Lower lobe of right lung (tissue), 2 donors: Measurements from ENCODE around the gene AFDN. TPM values are rescaled to one million over a fixed set of nuclear protein-coding genes. Genes with fewer than 3 reads are reported as not detected.

Source experiments
- ATAC-seq, 2 donors: fragments of 200-7000 bp; cut with Tn5 transposase; one replicate each; pipeline ENCODE4 v1.9.1; 2020 to 2022; ENCODE audit warnings: mild to moderate bottlenecking in 2 of 2, moderate library complexity in 2 of 2
- DNase-seq: peaks from one replicate; pipeline ENCODE4 v3.0.0-alpha.2; 2020
- H3K27ac ChIP-seq: fragments of 200-600 bp; one replicate; pipeline ENCODE4 v1.8.0; 2022
- H3K27me3 ChIP-seq: fragments of 200-600 bp; one replicate; pipeline ENCODE4 v1.8.0; 2022; ENCODE audit warnings: low read depth
- H3K36me3 ChIP-seq: fragments of 200-600 bp; one replicate; pipeline ENCODE4 v1.8.0; 2022; ENCODE audit warnings: mild to moderate bottlenecking
- H3K4me1 ChIP-seq: fragments of 200-600 bp; one replicate; pipeline ENCODE4 v1.8.0; 2022
- H3K4me3 ChIP-seq: fragments of 200-600 bp; one replicate; pipeline ENCODE4 v1.8.0; 2022; ENCODE audit warnings: mild to moderate bottlenecking
- H3K9me3 ChIP-seq: fragments of 200-600 bp; one replicate; pipeline ENCODE4 v1.8.0; 2022
- intact Hi-C: fragments of 100-400 bp; cut with DNase I; formaldehyde crosslinking; loops from one replicate; pipeline ENCODE4 v1.11.0; 2022
- total RNA-seq: library from RNA; stranded (reverse); fragmentation: NEBNext Ultra II Directional; extraction: Animal tissue kit (Norgen Biotek cat#: 25700); gene quantifications from one replicate; pipeline ENCODE4 v1.2.1, GENCODE V29; 2021
- TF ChIP-seq, protein P1 (sequence below): fragments of 200-600 bp; IDR thresholded peaks from one replicate; pipeline ENCODE4 v1.8.0; 2022; ENCODE audit warnings: antibody characterized with exemption, mild to moderate bottlenecking
- donor health status: DM: no; HTN: yes; CAD: no; lungs with severe emphysema.

Gene AFDN
- total RNA-seq, 1 donor from 2014 or later: 167 TPM

DNA sequence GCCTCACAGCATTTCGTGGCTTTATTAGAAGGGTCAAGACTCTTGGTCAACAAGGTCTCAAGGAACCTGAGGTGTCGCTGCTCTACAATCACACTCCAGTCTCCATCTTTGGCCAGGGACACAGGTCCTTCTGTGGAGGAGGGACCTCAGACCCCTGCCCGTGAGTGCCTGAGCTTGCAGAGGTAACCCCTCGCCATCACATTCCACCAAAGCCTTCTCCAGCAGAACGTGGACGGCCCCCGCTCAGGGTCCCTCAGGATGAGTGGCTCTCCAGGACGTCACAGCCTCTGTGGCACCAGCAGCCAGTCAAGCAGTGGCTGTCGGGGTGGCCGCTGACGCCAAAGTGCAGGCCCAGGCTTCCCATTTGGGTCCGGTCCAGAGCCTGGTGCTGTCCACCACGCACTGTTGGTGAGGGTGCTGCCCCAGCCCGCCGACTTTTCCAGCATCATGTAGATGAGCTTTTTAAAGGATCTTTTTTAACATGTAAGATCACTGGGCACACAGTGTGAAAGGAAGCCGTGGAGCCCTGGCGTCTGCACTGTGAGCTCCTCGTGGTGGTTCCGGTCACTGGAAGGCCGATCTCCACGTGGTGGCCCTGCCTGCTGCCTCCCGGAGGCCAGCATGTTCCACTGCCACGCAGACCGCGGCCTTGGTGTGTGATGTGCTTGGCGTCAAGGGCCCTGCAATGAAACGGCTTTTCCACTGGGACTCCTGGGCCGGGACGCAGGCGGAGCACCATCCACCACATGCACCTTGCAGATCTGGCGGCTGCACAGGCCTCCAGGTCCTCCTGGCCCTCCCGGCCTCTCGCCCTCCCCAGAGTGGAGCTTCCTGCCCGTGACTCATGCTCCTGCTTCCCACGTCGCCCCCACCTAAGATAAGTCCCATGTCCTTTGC, 162.5 kb downstream of the AFDN start:
- DNase-seq (no peak), ATAC-seq (no peak)
- Histone ChIP-seq H3K27me3 (no peaks in the 10 kb centered on the region), H3K4me1 (no peaks in the 10 kb centered on the region), H3K36me3 (no peaks in the 10 kb centered on the region), H3K9me3 (no peaks in the 10 kb centered on the region), H3K27ac (no peak overlapping the region), H3K4me3 (no peak overlapping the region)
- intact Hi-C loops: no loop called here
- TF ChIP-seq, protein P1, sequence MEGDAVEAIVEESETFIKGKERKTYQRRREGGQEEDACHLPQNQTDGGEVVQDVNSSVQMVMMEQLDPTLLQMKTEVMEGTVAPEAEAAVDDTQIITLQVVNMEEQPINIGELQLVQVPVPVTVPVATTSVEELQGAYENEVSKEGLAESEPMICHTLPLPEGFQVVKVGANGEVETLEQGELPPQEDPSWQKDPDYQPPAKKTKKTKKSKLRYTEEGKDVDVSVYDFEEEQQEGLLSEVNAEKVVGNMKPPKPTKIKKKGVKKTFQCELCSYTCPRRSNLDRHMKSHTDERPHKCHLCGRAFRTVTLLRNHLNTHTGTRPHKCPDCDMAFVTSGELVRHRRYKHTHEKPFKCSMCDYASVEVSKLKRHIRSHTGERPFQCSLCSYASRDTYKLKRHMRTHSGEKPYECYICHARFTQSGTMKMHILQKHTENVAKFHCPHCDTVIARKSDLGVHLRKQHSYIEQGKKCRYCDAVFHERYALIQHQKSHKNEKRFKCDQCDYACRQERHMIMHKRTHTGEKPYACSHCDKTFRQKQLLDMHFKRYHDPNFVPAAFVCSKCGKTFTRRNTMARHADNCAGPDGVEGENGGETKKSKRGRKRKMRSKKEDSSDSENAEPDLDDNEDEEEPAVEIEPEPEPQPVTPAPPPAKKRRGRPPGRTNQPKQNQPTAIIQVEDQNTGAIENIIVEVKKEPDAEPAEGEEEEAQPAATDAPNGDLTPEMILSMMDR: no peak

DNA sequence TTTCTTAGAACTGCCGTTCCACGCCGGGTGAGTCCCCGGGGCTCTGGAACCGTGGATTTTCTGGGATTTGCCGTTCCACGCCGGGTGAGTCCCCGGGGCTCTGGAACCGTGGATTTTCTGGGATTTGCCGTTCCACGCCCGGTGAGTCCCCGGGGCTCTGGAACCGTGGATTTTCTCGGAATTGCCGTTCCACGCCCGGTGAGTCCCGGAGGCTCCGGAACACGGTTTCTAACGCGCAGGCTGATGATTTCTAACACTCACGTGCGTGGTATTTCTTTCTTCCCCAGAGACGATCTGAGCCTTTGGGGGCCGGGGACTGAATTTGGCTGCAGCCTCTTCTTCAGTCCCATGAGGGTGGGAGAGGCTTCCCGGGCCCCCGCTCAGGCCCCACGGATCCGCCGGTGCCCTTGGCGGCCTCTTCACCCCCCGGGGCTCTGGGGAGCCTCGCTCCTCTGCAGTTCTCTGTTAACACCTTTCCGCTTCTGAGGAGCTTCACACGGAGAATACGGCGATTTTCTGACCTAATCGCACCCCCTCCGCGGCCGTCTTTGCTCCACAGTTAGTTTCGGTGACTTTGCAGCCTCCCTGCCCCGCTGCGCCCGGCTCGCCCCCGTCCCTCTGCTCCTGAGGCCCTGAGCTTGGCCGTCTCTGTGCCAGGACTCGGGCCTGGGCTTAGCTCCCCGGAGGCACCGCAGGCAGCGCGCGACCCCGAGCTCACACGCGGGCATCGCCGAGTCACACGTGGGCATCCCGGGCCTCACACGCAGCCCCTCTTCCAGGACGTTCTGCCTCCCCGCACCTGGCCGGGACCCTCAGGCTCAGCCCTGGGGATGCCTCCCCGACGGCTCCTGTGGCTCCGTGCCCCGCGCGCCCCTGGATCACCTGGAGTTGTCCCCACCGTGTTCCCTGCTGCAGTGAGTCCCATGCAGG, 163.6 kb downstream of the AFDN start:
- Histone ChIP-seq H3K9me3 (no peaks in the 10 kb centered on the region), H3K4me3 (no peak overlapping the region), H3K36me3 (no peaks in the 10 kb centered on the region), H3K27me3 (no peaks in the 10 kb centered on the region), H3K4me1 (no peaks in the 10 kb centered on the region), H3K27ac (no peak overlapping the region)
- ATAC-seq: peak in 1 of 2 donors; percentile 7
- TF ChIP-seq, protein P1: no peak
- intact Hi-C loops: no loop called here
- no peak for DNase-seq

DNA sequence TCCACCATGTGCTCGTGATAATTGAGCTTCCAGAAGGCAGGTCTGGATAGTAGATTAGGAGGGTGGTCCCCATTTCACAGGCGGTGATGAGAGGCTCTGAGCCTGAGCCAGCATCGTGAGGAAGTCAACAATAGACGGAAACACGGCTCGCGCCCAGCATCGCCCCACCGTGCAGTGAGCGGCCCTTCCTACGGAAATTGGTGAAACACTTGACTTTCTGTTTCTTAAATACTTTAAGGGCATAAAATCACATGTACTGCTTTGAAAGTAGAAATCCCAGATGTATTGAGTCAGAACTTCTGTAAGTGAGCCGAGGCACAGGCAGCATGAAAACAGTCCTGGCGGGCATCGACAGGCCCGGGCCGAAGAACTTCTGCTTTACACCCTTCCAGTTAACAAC, 166.5 kb downstream of the AFDN start:
- TF ChIP-seq, protein P1: no peak
- Histone ChIP-seq H3K9me3 (no peaks in the 10 kb centered on the region), H3K4me1 (no peaks in the 10 kb centered on the region), H3K36me3 (no peaks in the 10 kb centered on the region), H3K27me3 (peaks cover 5% of the 10 kb centered on the region), H3K4me3 (no peak overlapping the region), H3K27ac (no peak overlapping the region)
- intact Hi-C loops: no loop called here
- DNase-seq (no peak), ATAC-seq (peak in 1 of 2 donors; percentile 46)

GRCh38 chr6:167993831-167994230, 167.1 kb downstream of the AFDN start:
- DNase-seq: no peak
- H3K4me3 ChIP-seq: no peak overlapping the region
- peak in 1 of 2 donors; percentile 29 for ATAC-seq
- no peaks in the 10 kb centered on the region for H3K9me3 ChIP-seq
- H3K36me3 ChIP-seq: no peaks in the 10 kb centered on the region
- H3K4me1 ChIP-seq: no peaks in the 10 kb centered on the region
- TF ChIP-seq, protein P1: no peak
- intact Hi-C loops: no loop called here
- peaks cover 7% of the 10 kb centered on the region for H3K27me3 ChIP-seq
- no peak overlapping the region for H3K27ac ChIP-seq

- Histone ChIP-seq H3K4me1 (no peaks in the 10 kb centered on the region), H3K4me3 (no peak overlapping the region), H3K27ac (no peak overlapping the region), H3K36me3 (no peaks in the 10 kb centered on the region), H3K27me3 (peaks cover 7% of the 10 kb centered on the region), H3K9me3 (no peaks in the 10 kb centered on the region)
- no peak for DNase-seq
- no peak for ATAC-seq
- TF ChIP-seq, protein P1: no peak
- intact Hi-C loops: no loop called here
Observed at GRCh38 chr6:167995302-167995701, 168.6 kb downstream of the AFDN start.
